ENCODE data around the gene EPHB1.

The EPHB1 gene

DNA sequence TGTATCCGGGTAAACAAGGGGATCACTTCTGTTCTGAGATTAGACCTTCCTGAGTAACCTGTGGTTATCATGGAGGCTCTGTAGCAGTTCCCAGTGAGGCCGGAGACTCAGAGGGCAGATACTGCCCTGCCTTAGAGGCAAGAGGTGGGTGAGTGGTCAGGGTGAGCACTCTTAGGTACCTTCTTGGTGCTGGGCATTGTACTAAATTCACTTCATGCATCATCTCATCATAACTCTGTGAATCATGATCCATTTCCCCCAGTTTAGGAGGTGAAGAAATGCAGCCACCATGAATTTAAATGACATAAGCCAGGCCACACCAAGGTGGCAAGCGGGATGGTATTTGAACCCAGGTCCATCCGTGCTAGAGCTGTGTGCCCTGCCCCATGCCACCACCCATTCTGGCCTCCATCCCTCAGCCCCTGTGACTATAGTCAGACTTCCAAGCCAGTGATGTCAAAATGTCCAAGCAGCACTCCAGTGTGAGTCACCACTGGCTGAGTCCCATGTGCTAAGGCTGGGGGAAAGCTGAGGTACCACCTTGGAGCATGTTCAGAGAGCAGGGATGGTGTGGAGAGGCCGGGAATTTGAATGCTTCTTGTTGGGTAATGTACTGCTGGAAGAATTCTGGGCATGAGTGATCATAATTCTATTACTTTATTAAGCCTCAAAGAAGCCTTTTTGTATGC, 88.8 kb downstream of the EPHB1 start:
- no peak for DNase-seq (ENCODE audit: low read depth)

DNA sequence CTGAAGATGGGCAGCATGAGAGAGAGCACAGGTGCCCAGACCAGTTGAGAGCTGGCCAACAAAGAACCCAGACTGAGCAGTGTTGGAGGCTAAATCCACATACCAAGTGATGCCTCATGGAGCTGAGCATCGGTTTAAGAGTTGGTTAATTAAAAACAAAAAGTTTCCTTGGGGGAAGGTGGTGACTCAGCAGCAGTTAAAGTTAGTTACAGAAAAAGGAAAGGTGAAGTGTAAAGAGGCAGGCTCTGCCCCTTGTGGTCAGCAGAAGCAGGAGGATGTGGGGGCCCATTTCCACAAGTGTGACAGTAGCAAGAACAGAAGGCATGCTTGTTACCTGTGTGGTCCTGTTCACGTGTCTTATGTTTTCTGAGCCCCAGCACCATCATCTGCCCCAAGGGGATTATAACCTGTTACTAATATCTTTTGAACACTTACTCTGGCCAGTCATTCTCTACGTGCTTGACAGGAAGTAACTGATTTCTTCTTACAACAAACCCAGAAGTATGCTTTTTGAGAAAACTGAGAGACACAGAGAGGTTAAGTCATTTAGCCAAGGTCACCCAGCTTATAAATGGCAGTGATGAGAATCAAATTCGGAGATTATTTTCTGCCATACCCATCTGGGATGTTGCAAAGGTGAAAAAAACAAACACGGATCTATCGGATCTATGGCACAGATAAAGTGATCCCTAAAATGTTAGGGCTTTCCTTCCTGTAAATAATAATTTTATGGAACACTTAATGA, 91.0 kb downstream of the EPHB1 start:
- DNase-seq (ENCODE audit: low read depth), result no peak

GRCh38 chr3:134886991-134887390, 91.9 kb downstream of the EPHB1 start:
- DNase-seq (ENCODE audit: low read depth), result no peak

- no peak for DNase-seq (ENCODE audit: low read depth)
Measured at GRCh38 chr3:134887536-134887935, 92.5 kb downstream of the EPHB1 start.

DNA sequence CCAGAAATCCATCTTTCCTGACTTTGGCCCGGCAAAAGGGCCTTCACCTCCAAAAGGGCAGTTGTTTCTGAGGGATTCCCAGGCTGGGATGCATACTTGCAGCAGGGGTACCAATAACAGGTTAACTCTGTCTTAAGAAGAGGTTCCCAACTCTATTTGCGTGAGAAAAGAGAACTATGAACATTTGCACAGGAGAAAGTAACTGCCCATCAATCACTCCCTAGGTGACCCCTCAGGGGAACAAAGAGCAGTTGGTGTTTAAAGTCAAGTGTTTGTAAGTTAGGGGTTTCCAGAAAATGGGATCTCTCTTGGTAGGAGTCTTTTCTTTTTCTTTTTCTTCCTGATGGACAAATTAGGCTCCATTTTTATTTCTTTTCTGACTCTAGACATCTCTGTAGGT, 97.3 kb downstream of the EPHB1 start:
- DNase-seq (ENCODE audit: low read depth), result no peak

DNA sequence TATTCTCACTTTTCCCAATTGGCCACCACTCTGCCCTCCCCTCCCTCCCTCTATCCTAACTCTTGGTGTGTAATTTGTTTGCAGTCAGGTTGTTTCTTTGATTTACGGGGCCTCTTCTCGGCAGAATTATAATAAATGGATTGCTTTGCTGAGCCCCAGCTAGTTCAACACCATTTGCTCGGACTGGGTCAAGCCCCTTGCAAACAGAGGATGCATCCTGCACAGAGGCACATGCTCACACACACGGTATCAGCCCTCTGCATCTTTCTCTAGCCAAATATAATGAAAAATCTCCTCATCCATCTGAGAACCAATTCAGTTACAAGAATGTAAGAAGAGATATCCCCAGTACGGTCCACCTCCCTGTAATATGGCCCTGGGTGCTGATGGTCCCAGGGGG, 97.7 kb downstream of the EPHB1 start:
- no peak for DNase-seq (ENCODE audit: low read depth)

GRCh38 chr3:134894533-134894932, 99.5 kb downstream of the EPHB1 start:
- no peak for DNase-seq (ENCODE audit: low read depth)

GRCh38 chr3:134895181-134895580, 100.1 kb downstream of the EPHB1 start:
- DNase-seq (ENCODE audit: low read depth), result no peak

GRCh38 chr3:134896141-134896540, 101.1 kb downstream of the EPHB1 start:
- no peak for DNase-seq (ENCODE audit: low read depth)

- no peak for DNase-seq (ENCODE audit: low read depth)
Measured at GRCh38 chr3:134896696-134897095, 101.6 kb downstream of the EPHB1 start.

DNA sequence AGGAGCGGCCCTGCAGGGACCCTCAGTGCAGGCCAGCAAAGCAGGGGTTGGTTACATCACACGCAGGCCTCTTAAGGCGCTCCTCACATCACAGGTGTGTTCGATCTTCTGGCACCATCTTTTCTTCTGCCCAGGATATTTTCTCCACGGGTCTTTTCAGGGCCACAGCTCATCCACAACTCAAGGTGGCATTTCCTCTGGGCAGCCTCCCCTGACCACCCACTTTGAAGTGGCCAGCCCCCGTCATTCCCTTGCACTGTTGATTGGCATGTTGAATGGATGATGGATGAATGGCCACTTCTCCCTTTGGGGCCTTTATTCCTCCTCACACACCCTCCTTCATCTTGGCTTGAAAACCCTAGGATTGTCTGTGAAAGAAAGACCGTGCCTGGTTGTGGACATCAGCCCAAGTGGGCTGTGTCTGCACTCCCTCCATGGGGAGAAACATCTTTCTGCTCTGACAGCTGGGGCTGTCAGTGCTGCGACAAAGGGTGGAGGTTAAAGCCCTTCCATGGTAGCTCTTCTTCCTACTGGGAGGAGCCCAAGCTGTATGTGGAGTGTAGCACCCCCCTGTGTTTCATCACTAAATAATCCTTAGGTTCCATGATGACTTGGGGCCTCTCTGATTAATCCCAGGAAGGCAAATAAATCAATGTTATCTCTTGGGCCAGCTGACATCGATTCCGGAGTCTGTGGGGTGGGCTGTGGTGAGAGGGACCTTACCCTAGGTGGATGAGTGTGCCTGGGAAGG, 102.5 kb downstream of the EPHB1 start:
- no peak for DNase-seq (ENCODE audit: low read depth)

GRCh38 chr3:134898181-134898754, 103.2 kb downstream of the EPHB1 start:
- DNase-seq (ENCODE audit: low read depth), result no peak

DNA sequence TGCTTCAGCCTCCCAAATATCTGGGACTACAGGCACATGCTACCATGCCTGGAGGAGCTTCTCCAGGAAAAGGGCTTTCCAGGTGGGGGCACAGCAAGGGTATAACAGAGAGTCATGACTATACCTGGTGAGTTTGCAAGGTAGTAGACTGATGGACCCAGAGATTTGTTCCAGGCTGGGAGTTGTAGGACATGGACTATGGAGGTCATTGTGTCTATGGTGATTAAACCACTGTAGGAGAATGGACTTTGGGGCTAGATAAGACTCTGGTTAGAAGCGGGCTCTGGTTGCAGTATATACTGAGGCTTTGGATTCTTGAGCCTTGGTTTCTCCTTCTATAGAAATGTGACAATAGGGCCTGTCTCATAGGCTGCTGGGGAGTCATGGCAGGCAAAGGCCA, 104.7 kb downstream of the EPHB1 start:
- DNase-seq (ENCODE audit: low read depth), result no peak

DNA sequence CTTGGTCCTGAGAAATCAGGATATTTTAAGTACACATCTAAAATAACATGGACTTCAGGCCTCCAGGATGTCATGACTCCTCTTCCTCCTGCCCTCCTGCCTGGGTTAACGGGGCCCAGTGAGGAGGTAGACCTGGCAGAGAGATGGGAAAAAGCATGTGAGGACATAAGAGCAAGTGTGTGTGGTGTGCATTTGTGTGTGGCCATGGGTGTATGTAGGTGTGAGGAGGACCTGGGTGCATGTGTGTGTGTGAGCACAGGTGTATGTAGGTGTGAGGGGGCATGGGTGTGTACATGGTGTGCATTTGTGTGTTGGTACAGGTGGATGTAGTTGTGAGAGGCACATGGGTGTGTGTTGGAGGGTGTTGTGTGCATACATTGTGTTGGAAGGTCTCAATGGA, 105.4 kb downstream of the EPHB1 start:
- DNase-seq (ENCODE audit: low read depth), result no peak

DNA sequence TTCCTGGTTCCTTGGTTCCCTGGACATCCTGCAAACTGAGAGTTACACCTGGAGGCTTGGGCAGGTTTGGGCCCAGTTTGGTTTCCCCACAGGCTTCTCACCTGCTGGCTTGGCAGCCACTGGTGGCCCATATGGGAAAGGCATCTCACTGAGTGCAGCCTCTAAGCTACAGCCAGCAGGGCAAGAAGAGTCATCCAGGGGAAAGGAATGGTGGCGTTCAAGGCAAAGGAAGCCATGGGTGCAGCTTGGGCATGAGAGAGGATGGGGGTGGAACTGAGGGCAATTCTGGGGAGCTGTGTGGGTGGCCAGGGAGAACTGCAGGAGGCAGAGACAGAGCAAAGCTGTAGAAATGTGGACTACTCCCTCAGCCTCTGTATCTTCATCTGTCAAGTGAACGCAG, 106.4 kb downstream of the EPHB1 start:
- no peak for DNase-seq (ENCODE audit: low read depth)

GRCh38 chr3:134903837-134904236, 108.8 kb downstream of the EPHB1 start:
- DNase-seq (ENCODE audit: low read depth), result no peak

DNA sequence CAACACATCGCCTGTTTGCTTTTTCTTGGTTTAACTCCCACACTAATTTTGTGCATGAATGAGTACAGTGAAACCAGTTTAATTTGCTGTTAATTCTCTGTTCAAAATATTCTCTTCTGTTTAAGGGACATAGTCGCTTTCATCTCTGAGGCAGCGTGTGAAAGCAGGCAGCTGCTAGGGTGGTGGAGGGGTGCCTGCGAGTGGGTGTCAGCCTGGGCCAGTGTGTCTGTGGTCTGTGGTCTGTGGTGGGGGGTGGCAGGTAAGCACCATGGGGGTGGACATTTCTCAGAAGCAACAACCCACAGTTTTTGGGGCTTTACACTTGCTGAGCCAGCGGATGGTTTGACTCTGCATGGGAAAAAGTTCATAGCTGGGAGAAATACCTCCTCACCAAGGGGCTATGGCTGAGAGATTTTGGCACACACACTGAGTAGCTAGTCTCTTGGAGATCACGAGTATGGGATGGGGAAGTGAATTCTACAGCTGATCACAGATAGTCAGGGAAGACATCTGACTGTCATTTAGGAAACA, 109.2 kb downstream of the EPHB1 start:
- DNase-seq (ENCODE audit: low read depth), result no peak

DNA sequence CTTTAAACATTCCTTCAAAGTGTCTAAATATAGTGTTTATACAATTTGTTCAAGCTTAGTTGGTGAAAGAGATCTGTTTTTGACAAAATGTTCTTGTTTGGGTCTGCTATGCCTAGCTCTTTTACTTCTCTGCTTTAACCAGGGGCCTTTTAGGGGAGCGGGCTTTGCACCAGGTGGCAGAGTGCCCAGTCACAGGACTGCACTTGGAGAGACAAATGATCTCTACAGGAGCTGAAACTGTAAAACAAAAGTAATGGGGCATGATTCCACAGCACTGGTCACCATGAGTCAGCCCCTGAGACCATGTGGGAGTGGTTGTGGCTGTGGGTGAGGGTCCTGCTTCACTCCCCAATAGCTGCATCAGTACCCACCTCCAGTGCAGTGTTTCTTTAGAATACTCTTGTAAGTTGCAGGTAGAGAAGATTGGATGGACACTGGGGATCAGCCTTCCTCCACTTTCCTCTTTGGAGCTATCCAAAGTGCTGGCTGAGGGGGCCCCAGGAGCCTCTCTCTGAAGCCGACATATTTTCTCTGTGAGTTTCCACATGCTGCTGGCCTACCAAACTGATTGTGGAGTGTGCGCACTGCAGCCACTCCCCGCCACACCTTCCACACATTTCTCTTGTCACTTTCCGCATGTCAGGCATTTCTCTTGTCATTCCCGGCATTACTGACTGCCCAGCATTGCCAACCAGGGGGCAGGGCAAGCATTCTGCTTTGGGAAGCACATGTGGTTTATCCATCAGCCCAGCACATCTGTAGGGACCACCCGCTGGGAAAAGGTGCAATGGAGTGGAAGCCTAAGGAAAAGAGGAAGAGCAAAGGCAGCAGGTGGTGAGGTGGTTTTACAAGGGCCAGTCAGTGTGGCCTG, 110.0 kb downstream of the EPHB1 start:
- DNase-seq (ENCODE audit: low read depth), result no peak

GRCh38 chr3:134905647-134905935, 110.5 kb downstream of the EPHB1 start:
- no peak for DNase-seq (ENCODE audit: low read depth)

DNA sequence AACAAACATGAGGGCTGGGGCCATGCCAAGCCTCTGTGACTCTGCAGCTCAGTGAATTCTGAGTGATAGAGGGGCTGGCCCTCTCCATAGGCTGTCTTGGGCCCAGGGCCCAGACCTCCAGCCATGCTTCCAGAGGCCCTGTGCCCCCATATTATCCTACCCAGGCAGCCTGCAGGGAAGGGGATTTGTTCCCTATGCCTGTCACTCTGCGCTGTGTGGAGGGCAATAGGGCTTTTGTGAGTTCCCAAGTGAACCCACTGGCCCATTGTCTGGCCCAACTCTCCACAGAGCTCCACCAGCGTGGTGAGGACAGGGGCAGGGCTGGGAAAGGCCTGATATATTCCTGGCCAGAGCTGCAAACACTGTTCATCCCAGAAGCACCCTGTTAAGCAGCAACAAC, 113.2 kb downstream of the EPHB1 start:
- no peak for DNase-seq (ENCODE audit: low read depth)

- no peak for DNase-seq (ENCODE audit: low read depth)
Measured at GRCh38 chr3:134910026-134910425, 115.0 kb downstream of the EPHB1 start.
